Glutamatergic neuron (in vitro differentiated cells): ENCODE data around the gene FBXO11. TPM values are rescaled to one million over a fixed set of nuclear protein-coding genes. Genes with fewer than 3 reads are reported as not detected.

Source experiments
- DNase-seq: peaks from one replicate; pipeline ENCODE4 v3.0.0; 2022
- H3K27ac Mint-ChIP-seq: one replicate; pipeline ENCODE4 v1.8.0; 2020; ENCODE audit warnings: mild to moderate bottlenecking, mixed read lengths, inconsistent platforms; ENCODE audit not compliant: unreplicated experiment
- H3K27me3 Mint-ChIP-seq: one replicate; pipeline ENCODE4 v1.8.0; 2020; ENCODE audit warnings: mild to moderate bottlenecking, moderate library complexity, mixed read lengths, inconsistent platforms; ENCODE audit not compliant: unreplicated experiment
- H3K36me3 Mint-ChIP-seq: one replicate; pipeline ENCODE4 v1.8.0; 2020; ENCODE audit warnings: mild to moderate bottlenecking, mixed read lengths, inconsistent platforms; ENCODE audit not compliant: unreplicated experiment
- H3K4me1 Mint-ChIP-seq: one replicate; pipeline ENCODE4 v1.8.0; 2020; ENCODE audit warnings: mild to moderate bottlenecking, low read depth, mixed read lengths, inconsistent platforms; ENCODE audit not compliant: unreplicated experiment
- H3K4me3 Mint-ChIP-seq: one replicate; pipeline ENCODE4 v1.8.0; 2020; ENCODE audit warnings: mild to moderate bottlenecking, mixed read lengths, inconsistent platforms; ENCODE audit not compliant: unreplicated experiment
- H3K9me3 Mint-ChIP-seq: one replicate; pipeline ENCODE4 v1.8.0; 2020; ENCODE audit warnings: mild to moderate bottlenecking, moderate library complexity, mixed read lengths, inconsistent platforms; ENCODE audit not compliant: unreplicated experiment
- total RNA-seq: library from RNA; stranded (reverse); fragmentation: NEBNext Ultra II Directional; extraction: Animal tissue kit (Norgen Biotek cat#: 25700); gene quantifications from one replicate; pipeline ENCODE4 v1.2.1, GENCODE V29; 2021; ENCODE audit not compliant: unreplicated experiment
- TF ChIP-seq, protein P1 (sequence below): fragments of 200-600 bp; sonication (generic); IDR thresholded peaks from one replicate; pipeline ENCODE4 v1.5.0; 2021; ENCODE audit not compliant: partially characterized antibody, unreplicated experiment

FBXO11 gene
- total RNA-seq, 1 donor from 2014 or later: 135 TPM

- DNase-seq: no peak
Observed at GRCh38 chr2:47777277-47777937, 128.9 kb downstream of the FBXO11 start.

DNA sequence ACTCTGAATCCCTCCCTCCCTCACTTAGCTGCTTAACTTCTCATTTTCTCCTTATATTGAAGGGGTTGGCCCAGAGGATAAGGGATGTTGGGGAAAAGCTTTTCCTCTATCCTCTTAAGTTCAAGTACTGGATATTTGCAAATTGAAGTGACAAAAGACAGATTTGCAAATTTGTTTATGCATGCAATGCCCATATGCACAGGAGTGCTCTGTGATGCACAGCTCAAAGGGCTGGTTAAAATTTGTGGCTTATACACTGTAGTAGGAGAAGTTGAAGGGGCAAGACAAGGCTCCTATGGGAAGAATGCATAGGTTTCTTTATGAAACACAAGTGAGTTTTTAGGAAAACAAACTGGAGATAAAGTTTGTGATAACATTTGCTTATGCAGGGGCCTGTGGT is 131.7 kb downstream of the FBXO11 start:
- Mint-ChIP-seq H3K27ac (no peak overlapping the region), H3K4me1 (no peaks in the 10 kb centered on the region), H3K9me3 (peaks cover 2% of the 10 kb centered on the region), H3K27me3 (no peaks in the 10 kb centered on the region), H3K4me3 (no peak overlapping the region), H3K36me3 (peaks cover 3% of the 10 kb centered on the region)
- DNase-seq: no peak
- TF ChIP-seq, protein P1, sequence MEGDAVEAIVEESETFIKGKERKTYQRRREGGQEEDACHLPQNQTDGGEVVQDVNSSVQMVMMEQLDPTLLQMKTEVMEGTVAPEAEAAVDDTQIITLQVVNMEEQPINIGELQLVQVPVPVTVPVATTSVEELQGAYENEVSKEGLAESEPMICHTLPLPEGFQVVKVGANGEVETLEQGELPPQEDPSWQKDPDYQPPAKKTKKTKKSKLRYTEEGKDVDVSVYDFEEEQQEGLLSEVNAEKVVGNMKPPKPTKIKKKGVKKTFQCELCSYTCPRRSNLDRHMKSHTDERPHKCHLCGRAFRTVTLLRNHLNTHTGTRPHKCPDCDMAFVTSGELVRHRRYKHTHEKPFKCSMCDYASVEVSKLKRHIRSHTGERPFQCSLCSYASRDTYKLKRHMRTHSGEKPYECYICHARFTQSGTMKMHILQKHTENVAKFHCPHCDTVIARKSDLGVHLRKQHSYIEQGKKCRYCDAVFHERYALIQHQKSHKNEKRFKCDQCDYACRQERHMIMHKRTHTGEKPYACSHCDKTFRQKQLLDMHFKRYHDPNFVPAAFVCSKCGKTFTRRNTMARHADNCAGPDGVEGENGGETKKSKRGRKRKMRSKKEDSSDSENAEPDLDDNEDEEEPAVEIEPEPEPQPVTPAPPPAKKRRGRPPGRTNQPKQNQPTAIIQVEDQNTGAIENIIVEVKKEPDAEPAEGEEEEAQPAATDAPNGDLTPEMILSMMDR: no peak

More at GRCh38 chr2:47777277-47777937, 128.9 kb downstream of the FBXO11 start:
- Mint-ChIP-seq H3K4me3 (no peak overlapping the region), H3K4me1 (no peaks in the 10 kb centered on the region), H3K36me3 (no peaks in the 10 kb centered on the region), H3K27ac (no peak overlapping the region), H3K9me3 (no peaks in the 10 kb centered on the region), H3K27me3 (no peaks in the 10 kb centered on the region)
- TF ChIP-seq, protein P1: no peak

DNA sequence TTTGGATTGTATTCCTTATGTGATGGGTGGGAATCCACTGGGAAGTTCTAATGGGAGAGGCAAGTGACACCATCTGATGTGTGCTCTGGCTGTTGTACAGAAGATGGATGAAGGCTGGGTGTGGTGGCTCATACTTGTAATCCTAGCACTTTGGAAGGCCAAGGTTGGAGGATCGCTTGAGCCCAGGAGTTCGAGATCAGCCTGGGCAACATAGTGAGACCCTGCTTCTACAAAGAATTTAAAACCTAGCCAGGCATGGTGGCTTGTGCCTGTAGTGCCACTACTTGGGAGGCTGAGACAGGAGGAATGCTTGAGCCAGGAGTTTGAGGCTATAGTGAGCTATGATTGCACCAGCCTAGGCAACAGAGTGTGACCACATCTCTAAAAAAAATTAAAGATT is 134.0 kb downstream of the FBXO11 start:
- Mint-ChIP-seq H3K27ac (no peak overlapping the region), H3K27me3 (peaks cover 2% of the 10 kb centered on the region), H3K36me3 (peaks cover 3% of the 10 kb centered on the region), H3K9me3 (peaks cover 2% of the 10 kb centered on the region), H3K4me1 (no peaks in the 10 kb centered on the region), H3K4me3 (no peak overlapping the region)
- TF ChIP-seq, protein P1: no peak
- DNase-seq: no peak

DNA sequence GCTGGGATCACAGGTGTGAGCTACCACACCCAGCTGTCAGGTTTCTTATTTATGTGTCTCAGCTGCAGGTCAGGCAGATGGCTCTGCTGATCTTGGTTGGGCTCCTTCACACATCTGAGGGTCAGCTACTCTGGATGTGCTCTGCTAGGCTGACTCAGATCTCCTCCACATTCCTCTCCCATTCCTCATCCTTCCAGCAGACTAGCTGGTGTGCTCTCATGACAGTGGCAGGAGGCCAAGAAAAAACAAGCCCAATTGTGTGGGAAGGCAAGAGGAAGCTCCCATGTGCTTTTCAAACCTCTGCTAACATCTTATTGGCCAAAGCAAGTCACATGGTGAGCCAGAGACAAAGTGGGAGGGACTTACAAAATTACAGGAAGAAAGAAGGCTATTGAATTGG is 135.1 kb downstream of the FBXO11 start:
- H3K27ac Mint-ChIP-seq: no peak overlapping the region
- H3K4me3 Mint-ChIP-seq: no peak overlapping the region
- peaks cover 2% of the 10 kb centered on the region for H3K27me3 Mint-ChIP-seq
- no peak for DNase-seq
- peaks cover 3% of the 10 kb centered on the region for H3K36me3 Mint-ChIP-seq
- peaks cover 2% of the 10 kb centered on the region for H3K9me3 Mint-ChIP-seq
- no peaks in the 10 kb centered on the region for H3K4me1 Mint-ChIP-seq
- TF ChIP-seq, protein P1: no peak

DNA sequence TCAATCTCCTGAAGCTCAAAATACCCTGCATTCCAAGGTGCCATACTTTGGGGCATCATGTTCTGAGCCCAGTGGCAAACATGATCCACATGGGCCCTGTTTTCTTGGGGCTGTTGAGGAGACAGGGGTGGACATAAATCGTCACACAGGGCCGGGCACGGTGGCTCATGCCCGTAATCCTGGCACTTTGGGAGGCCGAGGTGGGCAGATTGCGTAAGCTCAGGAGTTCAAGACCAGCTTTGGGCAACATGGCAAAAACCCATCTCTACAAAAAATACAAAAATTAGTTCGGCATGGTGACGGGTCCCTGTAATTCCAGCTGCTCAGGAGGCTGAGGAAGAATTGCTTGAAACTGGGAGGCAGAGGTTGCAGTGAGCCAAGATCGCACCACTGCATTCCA is 137.0 kb downstream of the FBXO11 start:
- TF ChIP-seq, protein P1: no peak

More for the DNA sequence above, 137.0 kb downstream of the FBXO11 start:
- H3K27me3 Mint-ChIP-seq: peaks cover 2% of the 10 kb centered on the region
- H3K4me1 Mint-ChIP-seq: no peaks in the 10 kb centered on the region
- DNase-seq: no peak
- no peak overlapping the region for H3K27ac Mint-ChIP-seq
- H3K36me3 Mint-ChIP-seq: peaks cover 3% of the 10 kb centered on the region
- H3K9me3 Mint-ChIP-seq: peaks cover 2% of the 10 kb centered on the region
- no peak overlapping the region for H3K4me3 Mint-ChIP-seq
